Left ventricle myocardium inferior (tissue), 1 donor: ENCODE data around the gene MORC3. TPM values are rescaled to one million over a fixed set of nuclear protein-coding genes. Genes with fewer than 3 reads are reported as not detected.

ENCODE experiments used
- DNase-seq: peaks from one replicate; pipeline ENCODE4 v3.0.0-alpha.2; 2020
- H3K27ac ChIP-seq: fragments of 200-600 bp; replicated peaks from 2 replicates; pipeline ENCODE4 v1.8.0; 2021
- H3K27me3 ChIP-seq: fragments of 200-600 bp; 2 replicates; pipeline ENCODE4 v1.8.0; 2021; ENCODE audit warnings: low read depth
- H3K36me3 ChIP-seq: fragments of 200-600 bp; 2 replicates; pipeline ENCODE4 v1.8.0; 2021
- H3K4me1 ChIP-seq: fragments of 200-600 bp; 2 replicates; pipeline ENCODE4 v1.8.0; 2021
- H3K4me3 ChIP-seq: fragments of 200-600 bp; 2 replicates; pipeline ENCODE4 v1.8.0; 2021; ENCODE audit warnings: mild to moderate bottlenecking, moderate library complexity
- H3K9me3 ChIP-seq: fragments of 200-600 bp; replicated peaks from 2 replicates; pipeline ENCODE4 v1.8.0; 2021
- CTCF ChIP-seq: fragments of 200-600 bp; IDR thresholded peaks from 2 replicates; pipeline ENCODE4 v1.8.0; 2021; ENCODE audit warnings: antibody characterized with exemption, mild to moderate bottlenecking, borderline replicate concordance
- intact Hi-C: fragments of 100-400 bp; cut with micrococcal nuclease; formaldehyde crosslinking; loops from one replicate; pipeline ENCODE4 v1.11.0; 2022
- total RNA-seq: library from RNA; stranded (reverse); fragmentation: NEBNext Ultra II Directional; extraction: Animal tissue kit (Norgen Biotek cat#: 25700); gene quantifications from one replicate; pipeline ENCODE4 v1.2.1, GENCODE V29; 2021
- donor health status: DM: no; HTN: yes; CAD: no; lungs with severe emphysema.

MORC3 gene
- total RNA-seq, 1 donor from 2014 or later = 19.4 TPM

GRCh38 chr21:36408568-36408967 lies 88.6 kb downstream of the MORC3 start:
- intact Hi-C loops = no loop called here
- Histone ChIP-seq H3K4me3 (no peak overlapping the region), H3K36me3 (peaks cover 8% of the 10 kb centered on the region), H3K9me3 (no peaks in the 10 kb centered on the region), H3K27me3 (no peaks in the 10 kb centered on the region), H3K27ac (no peak overlapping the region), H3K4me1 (no peaks in the 10 kb centered on the region)
- no peak for TF ChIP-seq CTCF
- DNase-seq = no peak

GRCh38 chr21:36411301-36411700 lies 91.3 kb downstream of the MORC3 start:
- no peak for DNase-seq
- intact Hi-C loops = no loop called here
- Histone ChIP-seq H3K4me3 (no peak overlapping the region), H3K4me1 (no peaks in the 10 kb centered on the region), H3K9me3 (no peaks in the 10 kb centered on the region), H3K27me3 (no peaks in the 10 kb centered on the region), H3K27ac (no peak overlapping the region), H3K36me3 (peaks cover 12% of the 10 kb centered on the region)
- no peak for TF ChIP-seq CTCF

GRCh38 chr21:36412916-36413315 lies 92.9 kb downstream of the MORC3 start:
- intact Hi-C loops = no loop called here
- TF ChIP-seq CTCF = no peak
- H3K4me3 ChIP-seq = no peak overlapping the region
- H3K9me3 ChIP-seq = no peaks in the 10 kb centered on the region
- H3K27me3 ChIP-seq = no peaks in the 10 kb centered on the region
- no peak overlapping the region for H3K27ac ChIP-seq
- H3K4me1 ChIP-seq = no peaks in the 10 kb centered on the region
- H3K36me3 ChIP-seq = peaks cover 14% of the 10 kb centered on the region
- no peak for DNase-seq

- TF ChIP-seq CTCF = no peak
- H3K36me3 ChIP-seq = peaks cover 14% of the 10 kb centered on the region
- H3K4me3 ChIP-seq = no peak overlapping the region
- DNase-seq = no peak
- intact Hi-C loops = no loop called here
- H3K27me3 ChIP-seq = no peaks in the 10 kb centered on the region
- peaks cover 6% of the 10 kb centered on the region for H3K4me1 ChIP-seq
- no peak overlapping the region for H3K27ac ChIP-seq
- H3K9me3 ChIP-seq = no peaks in the 10 kb centered on the region
Measured at GRCh38 chr21:36415375-36415774, 95.4 kb downstream of the MORC3 start.

- Histone ChIP-seq H3K27me3 (no peaks in the 10 kb centered on the region), H3K9me3 (no peaks in the 10 kb centered on the region), H3K27ac (no peak overlapping the region), H3K4me1 (peaks cover 17% of the 10 kb centered on the region), H3K4me3 (no peak overlapping the region), H3K36me3 (peaks cover 5% of the 10 kb centered on the region)
- DNase-seq = no peak
- no peak for TF ChIP-seq CTCF
- intact Hi-C loops = no loop called here
Measured at GRCh38 chr21:36419241-36419640, 99.2 kb downstream of the MORC3 start.

GRCh38 chr21:36419996-36420395 lies 100.0 kb downstream of the MORC3 start:
- Histone ChIP-seq H3K4me1 (peaks cover 17% of the 10 kb centered on the region), H3K36me3 (peaks cover 5% of the 10 kb centered on the region), H3K27me3 (no peaks in the 10 kb centered on the region), H3K27ac (no peak overlapping the region), H3K9me3 (no peaks in the 10 kb centered on the region), H3K4me3 (no peak overlapping the region)
- peak; percentile 82 for DNase-seq
- intact Hi-C loops = no loop called here
- TF ChIP-seq CTCF = peak; percentile 88
